MM.1S (cell line): ENCODE measurements around the gene SHROOM3.

ENCODE experiments used
- DNase-seq: peaks from one replicate; pipeline ENCODE4 v3.0.0-alpha.2; 2015
- H2AFZ ChIP-seq: fragments of 300-600 bp; sonication (generic); 2 replicates; pipeline ENCODE4 v1.6.0; 2016; ENCODE audit warnings: antibody characterized with exemption, low read length
- H3F3A ChIP-seq: fragments of 300-600 bp; sonication (generic); 2 replicates; pipeline ENCODE4 v1.6.1; 2016; ENCODE audit warnings: mild to moderate bottlenecking, antibody characterized with exemption, low read length, moderate library complexity, mixed read lengths; ENCODE audit not compliant: insufficient read depth
- H3K27ac ChIP-seq: fragments of 300-600 bp; sonication (generic); 2 replicates; pipeline ENCODE4 v1.5.1; 2016; ENCODE audit warnings: mild to moderate bottlenecking, low read length
- H3K27me3 ChIP-seq: fragments of 300-600 bp; sonication (generic); replicated peaks from 2 replicates; pipeline ENCODE4 v1.6.0; 2016; ENCODE audit warnings: low read length; ENCODE audit not compliant: insufficient read depth
- H3K36me3 ChIP-seq: fragments of 300-600 bp; sonication (generic); replicated peaks from 2 replicates; pipeline ENCODE4 v1.6.1; 2016; ENCODE audit warnings: mild to moderate bottlenecking, low read length, mixed read lengths; ENCODE audit not compliant: insufficient read depth
- H3K4me1 ChIP-seq: fragments of 300-600 bp; sonication (generic); 2 replicates; pipeline ENCODE4 v1.6.1; 2016; ENCODE audit warnings: low read length, mixed read lengths
- H3K4me2 ChIP-seq: fragments of 300-600 bp; sonication (generic); 2 replicates; pipeline ENCODE4 v1.6.0; 2016; ENCODE audit warnings: low read depth, low read length
- H3K4me3 ChIP-seq: fragments of 300-600 bp; sonication (generic); 2 replicates; pipeline ENCODE4 v1.5.1; 2016; ENCODE audit warnings: low read length, mixed read lengths
- H3K79me2 ChIP-seq: fragments of 300-600 bp; sonication (generic); 2 replicates; pipeline ENCODE4 v1.6.1; 2016; ENCODE audit warnings: mixed run types, low read length, mixed read lengths
- H3K9ac ChIP-seq: fragments of 300-600 bp; sonication (generic); 2 replicates; pipeline ENCODE4 v1.6.1; 2016; ENCODE audit warnings: low read length, mixed read lengths
- H3K9me2 ChIP-seq: fragments of 300-600 bp; sonication (generic); replicated peaks from 2 replicates; pipeline ENCODE4 v1.6.1; 2016; ENCODE audit warnings: mild to moderate bottlenecking, low read length, mixed read lengths; ENCODE audit not compliant: insufficient read depth
- H3K9me3 ChIP-seq: fragments of 300-600 bp; sonication (generic); replicated peaks from 2 replicates; pipeline ENCODE4 v1.6.1; 2016; ENCODE audit warnings: mild to moderate bottlenecking, low read length, mixed read lengths; ENCODE audit not compliant: insufficient read depth
- H4K20me1 ChIP-seq: fragments of 300-600 bp; sonication (generic); 2 replicates; pipeline ENCODE4 v1.6.1; 2016; ENCODE audit warnings: mild to moderate bottlenecking, low read length, moderate library complexity, mixed read lengths; ENCODE audit not compliant: insufficient read depth
- CTCF ChIP-seq: fragments of 300-600 bp; sonication (generic); IDR thresholded peaks from 2 replicates; pipeline ENCODE4 v1.5.1; 2016; ENCODE audit warnings: antibody characterized with exemption, low read length, mixed read lengths
- EZH2 ChIP-seq: fragments of 300-600 bp; sonication (generic); optimal IDR thresholded peaks from 2 replicates; pipeline ENCODE3; 2017; ENCODE audit warnings: low read depth, mild to moderate bottlenecking, antibody characterized with exemption, low read length, mixed read lengths
- EZH2phosphoT487 ChIP-seq: fragments of 300-600 bp; sonication (generic); IDR thresholded peaks from 2 replicates; pipeline ENCODE4 v1.6.1; 2018; ENCODE audit warnings: antibody characterized with exemption, low read length

The SHROOM3 gene

GRCh38 chr4:76652389-76652788 lies 217.4 kb downstream of the SHROOM3 start:
- H3K27ac ChIP-seq, result no peak overlapping the region
- H3K4me1 ChIP-seq, result peaks cover 3% of the 10 kb centered on the region
- H3F3A ChIP-seq, result no peaks in the 10 kb centered on the region
- H3K27me3 ChIP-seq, result no peaks in the 10 kb centered on the region
- no peak overlapping the region for H3K4me3 ChIP-seq
- no peak overlapping the region for H2AFZ ChIP-seq
- H3K4me2 ChIP-seq, result no peak overlapping the region
- H3K9ac ChIP-seq, result no peak overlapping the region
- H3K79me2 ChIP-seq, result no peaks in the 10 kb centered on the region
- H3K9me2 ChIP-seq, result no peaks in the 10 kb centered on the region
- TF ChIP-seq EZH2phosphoT487, result no peak
- TF ChIP-seq EZH2, result no peak
- TF ChIP-seq CTCF, result no peak
- DNase-seq, result no peak
- H3K36me3 ChIP-seq, result no peaks in the 10 kb centered on the region
- no peaks in the 10 kb centered on the region for H3K9me3 ChIP-seq
- H4K20me1 ChIP-seq, result no peaks in the 10 kb centered on the region

- Histone ChIP-seq H3K9ac (no peak overlapping the region), H3K27me3 (no peaks in the 10 kb centered on the region), H3K9me2 (no peaks in the 10 kb centered on the region), H3K4me2 (no peak overlapping the region), H3K79me2 (no peaks in the 10 kb centered on the region), H3K36me3 (no peaks in the 10 kb centered on the region), H4K20me1 (no peaks in the 10 kb centered on the region), H3K27ac (no peak overlapping the region), H3K4me1 (peaks cover 20% of the 10 kb centered on the region), H3F3A (no peaks in the 10 kb centered on the region), H3K4me3 (no peak overlapping the region), H3K9me3 (no peaks in the 10 kb centered on the region), H2AFZ (no peak overlapping the region)
- no peak for TF ChIP-seq EZH2phosphoT487
- TF ChIP-seq CTCF, result no peak
- TF ChIP-seq EZH2, result no peak
- DNase-seq, result no peak
These were observed 219.1 kb downstream of the SHROOM3 start for GRCh38 chr4:76654084-76654483.

GRCh38 chr4:76654791-76655190 lies 219.8 kb downstream of the SHROOM3 start:
- Histone ChIP-seq H3K9me3 (no peaks in the 10 kb centered on the region), H3K27ac (no peak overlapping the region), H3K36me3 (no peaks in the 10 kb centered on the region), H3K9me2 (no peaks in the 10 kb centered on the region), H2AFZ (no peak overlapping the region), H4K20me1 (no peaks in the 10 kb centered on the region), H3K79me2 (no peaks in the 10 kb centered on the region), H3K27me3 (no peaks in the 10 kb centered on the region), H3K4me2 (no peak overlapping the region), H3F3A (no peaks in the 10 kb centered on the region), H3K9ac (no peak overlapping the region), H3K4me3 (no peak overlapping the region), H3K4me1 (peaks cover 23% of the 10 kb centered on the region)
- DNase-seq, result no peak
- TF ChIP-seq EZH2, result no peak

GRCh38 chr4:76655566-76656479 lies 220.8 kb downstream of the SHROOM3 start:
- H3K9ac ChIP-seq, result no peak overlapping the region
- H3F3A ChIP-seq, result no peaks in the 10 kb centered on the region
- TF ChIP-seq CTCF (no peak), EZH2phosphoT487 (no peak), EZH2 (no peak)
- no peak overlapping the region for H3K27ac ChIP-seq
- no peaks in the 10 kb centered on the region for H3K9me2 ChIP-seq
- peaks cover 23% of the 10 kb centered on the region for H3K4me1 ChIP-seq
- no peaks in the 10 kb centered on the region for H3K9me3 ChIP-seq
- H3K4me3 ChIP-seq, result no peak overlapping the region
- no peak overlapping the region for H2AFZ ChIP-seq
- H4K20me1 ChIP-seq, result no peaks in the 10 kb centered on the region
- no peak for DNase-seq
- H3K27me3 ChIP-seq, result no peaks in the 10 kb centered on the region
- H3K36me3 ChIP-seq, result no peaks in the 10 kb centered on the region
- H3K4me2 ChIP-seq, result no peak overlapping the region
- H3K79me2 ChIP-seq, result no peaks in the 10 kb centered on the region
